NT2/D1 (cell line): Measurements from ENCODE around the gene NLGN1.

Experiments used
- SUZ12 ChIP-seq: IDR thresholded peaks from 2 replicates; pipeline ENCODE4 v1.6.1; 2011; ENCODE audit not compliant: insufficient read length, insufficient read depth; ENCODE audit errors: extremely low read depth
- YY1 ChIP-seq: IDR thresholded peaks from 2 replicates; pipeline ENCODE4 v1.6.1; 2011; ENCODE audit not compliant: insufficient read length, insufficient read depth
- ZNF274 ChIP-seq: IDR thresholded peaks from 2 replicates; pipeline ENCODE4 v1.6.1; 2011; ENCODE audit warnings: mild to moderate bottlenecking, low read depth, low read length

DNA sequence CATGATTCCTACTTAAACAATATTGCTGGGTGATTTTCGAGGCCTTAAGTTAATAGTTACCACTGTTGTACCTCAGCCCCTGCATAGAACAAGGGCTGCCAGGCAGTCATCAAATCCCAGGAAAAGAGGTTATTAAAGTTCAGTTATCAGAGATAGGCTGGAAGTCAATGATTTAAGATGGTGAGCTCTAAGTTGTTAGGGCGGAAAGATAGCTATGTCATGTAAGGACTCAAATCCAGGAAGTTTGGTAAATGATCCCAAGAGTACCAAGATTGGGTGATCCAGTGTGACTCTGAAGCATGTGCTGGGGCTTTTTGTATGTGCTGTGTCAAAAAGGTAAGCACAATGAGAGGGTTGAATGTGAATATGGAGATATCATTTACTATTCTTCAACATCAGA, 287.9 kb downstream of the NLGN1 start:
- TF ChIP-seq SUZ12, result no peak
- TF ChIP-seq YY1, result no peak
- TF ChIP-seq ZNF274, result no peak
